OCI-M2 (cell line): ENCODE data around the gene ABCB9.
"Not testable (repeated sequence)": the region's sequence is repeated elsewhere in the genome, so short reads cannot be mapped to it uniquely, and the experiment has no call there.

Experiments
- DNase-seq: peaks from one replicate; lab custom pipeline; 2025; ENCODE audit not compliant: unreplicated experiment; lab: John Stamatoyannopoulos, UW

ABCB9 gene

GRCh38 chr12:122895704-122896636 is 70.3 kb downstream of the ABCB9 start, which contains the start of gene VPS37B:
Gene VPS37B, minus strand, starts transcription at chr12:122896124. Its CDS starts 62 bp downstream, at chr12:122896062.
- DNase-seq, result no peak

- no peak for DNase-seq
These were observed 71.0 kb downstream of the ABCB9 start for GRCh38 chr12:122895320-122895703.

- DNase-seq, result no peak
These were observed 71.8 kb downstream of the ABCB9 start for GRCh38 chr12:122894193-122895121.

- no peak for DNase-seq
These were observed 72.8 kb downstream of the ABCB9 start for GRCh38 chr12:122893208-122894153.

- not testable (repeated sequence) for DNase-seq
These were observed 73.5 kb downstream of the ABCB9 start for GRCh38 chr12:122892724-122893123.

- DNase-seq, result no peak
These were observed 74.4 kb downstream of the ABCB9 start for GRCh38 chr12:122891661-122892525.

- no peak for DNase-seq
These were observed 76.3 kb downstream of the ABCB9 start for GRCh38 chr12:122889761-122890520.

GRCh38 chr12:122888232-122888752 is 78.0 kb downstream of the ABCB9 start:
- no peak for DNase-seq

- DNase-seq, result no peak
These were observed 78.4 kb downstream of the ABCB9 start for GRCh38 chr12:122887819-122888212.

- DNase-seq, result peak; percentile 85
These were observed 79.1 kb downstream of the ABCB9 start for GRCh38 chr12:122886851-122887818.

GRCh38 chr12:122886161-122886560 is 80.1 kb downstream of the ABCB9 start:
- DNase-seq, result no peak

GRCh38 chr12:122884860-122885259 is 81.4 kb downstream of the ABCB9 start:
- no peak for DNase-seq

- no peak for DNase-seq
These were observed 82.0 kb downstream of the ABCB9 start for GRCh38 chr12:122884091-122884826.

- DNase-seq, result no peak
These were observed 83.2 kb downstream of the ABCB9 start for GRCh38 chr12:122882908-122883558.

- DNase-seq, result no peak
These were observed 85.6 kb downstream of the ABCB9 start for GRCh38 chr12:122880668-122881067.

- no peak for DNase-seq
These were observed 86.1 kb downstream of the ABCB9 start for GRCh38 chr12:122880155-122880667.
